OCI-LY7 (cell line): ENCODE data around the gene GSX2.

Source experiments
- CTCF ChIP-seq: fragments of 200-600 bp; sonication (generic); conservative IDR thresholded peaks from 2 replicates; pipeline ENCODE4 v1.5.1; 2014; ENCODE audit warnings: mild to moderate bottlenecking, antibody characterized with exemption, low read length, moderate library complexity, mixed read lengths
- EZH2phosphoT487 ChIP-seq: fragments of 200-600 bp; sonication (generic); IDR thresholded peaks from 2 replicates; pipeline ENCODE4 v1.6.1; 2018; ENCODE audit warnings: low read depth, borderline replicate concordance, mild to moderate bottlenecking, mixed run types, antibody characterized with exemption, low read length, moderate library complexity, mixed read lengths

- TF ChIP-seq EZH2phosphoT487, result no peak
- TF ChIP-seq CTCF, result no peak
Measured at GRCh38 chr4:54076673-54077072, 23.3 kb upstream of the GSX2 start.
